AG08396 (cell line): ENCODE results near the gene SPTBN5.

ENCODE experiments used
- DNase-seq: peaks from one replicate; pipeline ENCODE4 v3.0.0; 2012; ENCODE audit warnings: low spot score, mixed read lengths

Gene SPTBN5

GRCh38 chr15:41903782-41904181, 9.9 kb upstream of the SPTBN5 start:
- DNase-seq = no peak

- DNase-seq = no peak
Observed at GRCh38 chr15:41901431-41901830, 7.6 kb upstream of the SPTBN5 start.

DNA sequence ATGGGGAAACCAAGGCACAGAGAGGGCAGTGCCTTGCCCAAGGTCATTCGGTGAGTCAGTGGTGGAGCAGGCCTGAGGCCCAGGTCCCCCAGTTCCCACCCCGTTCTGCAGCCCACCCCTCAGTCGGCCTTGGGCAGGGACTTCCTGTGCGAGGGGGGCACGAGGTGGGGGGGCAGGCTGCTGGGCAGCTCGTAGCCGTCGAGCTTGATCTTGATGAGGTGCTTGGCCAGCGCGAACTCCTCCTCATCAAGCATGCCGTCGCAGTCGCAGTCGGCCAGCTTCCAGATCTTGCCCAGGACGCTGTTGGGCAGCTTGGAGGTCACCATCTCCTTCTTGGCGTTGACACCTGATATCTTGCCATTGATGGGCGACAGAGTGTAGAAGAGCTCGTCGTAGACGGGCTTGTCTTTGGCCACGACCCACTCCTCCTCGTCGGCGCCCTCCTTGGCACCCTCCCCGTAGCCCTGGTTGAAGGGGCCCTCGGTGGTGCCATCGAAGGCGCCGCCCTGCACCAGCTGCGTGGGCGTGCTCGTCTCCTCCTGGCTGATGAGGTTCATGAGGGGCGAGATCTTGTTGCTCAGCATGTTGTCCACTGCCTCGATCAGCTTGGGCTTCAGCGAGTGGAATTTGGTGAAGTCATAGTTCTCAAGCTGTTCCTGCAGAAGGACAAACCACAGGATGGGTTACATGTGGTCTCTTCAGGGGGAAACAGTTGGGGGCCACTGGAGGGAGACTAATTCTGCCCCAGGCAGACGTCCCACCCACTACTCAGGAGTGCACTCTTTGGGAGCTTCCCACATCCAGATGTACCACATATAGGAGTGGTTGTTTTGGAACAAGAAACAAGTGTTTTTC, 6.9 kb upstream of the SPTBN5 start:
- DNase-seq = no peak

DNA sequence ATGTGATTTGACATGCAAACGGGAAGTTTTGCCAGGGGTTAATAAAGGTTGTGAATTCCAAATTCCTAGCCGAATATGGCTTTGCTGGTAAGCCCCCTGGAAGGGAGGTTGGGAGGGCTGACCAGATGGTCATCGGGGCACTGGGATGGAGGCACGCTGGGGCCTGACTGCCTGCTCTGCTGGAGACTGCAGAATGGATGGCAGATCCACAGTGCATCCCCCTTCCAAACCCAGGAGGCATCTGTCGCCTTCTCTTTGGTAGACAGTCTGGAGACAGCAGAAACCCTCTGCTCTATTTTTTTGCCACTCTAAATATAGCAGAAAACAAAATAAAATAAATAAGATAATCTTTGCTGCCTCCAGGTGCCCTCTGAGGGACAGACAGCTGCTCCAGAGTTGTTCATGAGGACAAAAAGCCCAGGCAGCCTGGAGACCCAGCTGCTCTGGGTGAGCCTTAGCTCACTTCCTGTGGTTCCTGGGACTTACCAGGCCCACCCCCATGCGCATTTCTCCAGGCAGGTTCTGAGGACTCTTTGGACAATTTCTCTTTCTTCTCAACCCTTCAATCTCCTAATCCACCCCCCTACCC, 6.1 kb upstream of the SPTBN5 start:
- DNase-seq = no peak

GRCh38 chr15:41897363-41897799, 3.5 kb upstream of the SPTBN5 start:
- no peak for DNase-seq

- no peak for DNase-seq
Observed at GRCh38 chr15:41896566-41896965, 2.7 kb upstream of the SPTBN5 start.

DNA sequence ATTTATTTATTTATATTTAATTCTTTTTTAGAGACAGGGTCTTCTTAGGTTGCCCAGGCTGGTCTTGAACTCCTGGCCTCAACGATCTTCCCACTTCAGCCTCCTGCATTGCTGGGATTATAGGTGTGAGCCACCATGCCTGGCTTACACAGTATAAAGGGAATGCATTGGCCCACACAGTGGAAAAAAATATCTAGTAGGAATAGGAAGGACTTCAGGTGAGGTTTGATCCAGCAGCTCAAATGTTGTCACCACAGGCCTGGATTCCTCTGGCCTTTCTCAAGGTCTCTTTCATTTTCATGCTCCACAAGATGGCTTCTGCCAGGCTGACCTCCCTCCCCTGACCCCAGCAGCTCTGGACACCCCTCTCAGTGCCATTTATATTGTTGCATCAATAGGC, 2.1 kb upstream of the SPTBN5 start:
- DNase-seq = no peak

- DNase-seq = no peak
Observed at GRCh38 chr15:41895491-41895890, 1.6 kb upstream of the SPTBN5 start.

DNA sequence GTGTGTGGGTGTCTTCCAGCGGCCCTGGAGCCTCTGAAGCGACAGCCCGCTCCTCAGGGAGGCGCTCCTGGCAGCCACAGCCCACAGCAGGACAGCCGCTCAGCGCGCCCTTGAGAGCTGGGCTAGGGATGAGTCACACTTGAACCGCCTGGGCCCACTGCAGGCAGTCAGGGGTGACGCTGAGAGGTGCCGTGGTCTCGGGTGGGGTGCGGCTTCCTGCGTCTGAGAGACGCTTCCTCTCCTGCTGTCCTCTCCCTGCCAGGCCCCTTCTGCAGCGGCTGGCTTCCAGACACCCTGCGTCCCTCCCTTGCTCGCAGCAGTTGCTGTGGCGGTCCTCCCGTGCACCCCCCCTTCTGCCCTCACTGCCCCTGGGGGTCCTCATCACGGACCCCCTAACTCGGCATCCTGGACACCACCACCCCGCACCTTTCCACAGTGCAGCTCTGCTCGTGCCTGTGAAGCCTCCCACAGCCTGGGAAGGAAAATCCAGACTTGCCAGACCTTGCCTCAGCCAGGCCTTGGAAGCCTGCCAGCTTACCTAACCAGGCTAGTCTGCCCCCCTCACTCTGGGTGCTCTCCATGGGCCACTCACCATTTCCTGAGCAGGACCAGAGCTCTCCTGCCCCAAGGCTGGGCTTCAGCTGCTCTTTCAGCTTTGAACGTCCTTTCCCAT, 1.1 kb upstream of the SPTBN5 start:
- DNase-seq = peak; percentile 88

DNA sequence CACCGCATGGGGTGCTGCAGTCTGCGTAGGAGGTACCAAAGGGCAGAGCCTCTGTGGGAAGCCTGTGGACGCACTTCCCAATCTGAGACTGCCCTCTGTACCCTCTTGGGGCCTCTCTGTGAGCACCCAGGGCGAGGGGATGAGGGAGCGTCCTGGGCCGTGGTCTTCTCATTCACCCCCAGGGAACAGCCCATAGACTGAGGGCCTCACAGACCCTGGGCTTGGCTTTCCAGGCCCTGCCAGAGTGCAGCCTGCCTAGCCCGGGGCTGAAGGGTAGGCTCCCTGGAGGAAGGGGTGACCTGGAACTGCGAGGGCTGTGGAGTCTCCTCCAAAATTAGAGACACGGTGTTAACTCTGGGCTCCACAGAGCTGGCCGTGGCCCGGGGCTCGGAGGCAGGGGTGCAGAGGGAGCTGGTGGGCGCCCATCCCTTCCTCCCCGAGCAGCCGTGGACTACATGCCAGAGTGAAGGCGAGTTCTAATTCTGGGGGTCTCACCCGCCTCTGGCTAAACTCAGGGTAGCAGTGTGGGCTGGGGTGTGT, 468 bp upstream of the SPTBN5 start:
- no peak for DNase-seq

DNA sequence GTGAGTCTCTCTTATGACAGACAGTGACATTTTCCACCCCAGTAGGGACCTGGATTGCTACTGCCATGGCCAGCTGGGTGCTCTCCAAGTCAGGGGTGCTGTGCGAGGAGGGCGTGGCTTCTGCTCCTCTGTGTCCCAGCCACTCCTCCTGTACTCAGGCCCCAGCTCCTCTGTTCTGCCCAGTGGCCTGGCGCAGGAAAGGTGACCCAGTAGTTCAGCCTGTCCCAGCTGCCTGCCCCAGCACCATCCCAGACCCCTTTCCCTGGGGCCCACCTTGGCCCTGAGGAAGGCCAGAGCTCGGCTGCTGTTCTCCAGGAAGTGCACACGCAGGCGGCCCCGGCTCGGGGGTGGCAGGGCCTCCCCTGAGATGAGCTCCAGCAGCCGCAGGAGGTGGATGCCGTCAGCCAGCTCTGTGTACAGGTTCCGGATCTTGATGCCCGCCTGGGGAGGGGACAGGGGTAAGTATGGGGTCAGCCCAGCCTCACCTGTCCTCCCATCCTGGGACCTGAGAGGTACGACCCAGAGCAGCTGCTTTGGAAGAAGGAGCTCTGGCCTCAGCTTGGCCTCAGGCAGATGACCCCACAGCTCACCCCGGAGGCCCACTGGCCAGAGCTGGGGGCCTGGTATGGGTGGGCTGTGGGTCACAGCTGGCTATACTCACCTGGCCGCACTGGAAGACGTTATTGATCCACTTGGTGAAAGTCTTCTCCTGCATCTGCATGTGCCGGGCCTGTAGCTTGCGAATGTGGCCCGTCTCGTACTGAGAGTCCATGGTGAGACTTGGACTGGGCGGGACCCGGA, 1.0 kb downstream of the SPTBN5 start:
- DNase-seq = no peak

DNA sequence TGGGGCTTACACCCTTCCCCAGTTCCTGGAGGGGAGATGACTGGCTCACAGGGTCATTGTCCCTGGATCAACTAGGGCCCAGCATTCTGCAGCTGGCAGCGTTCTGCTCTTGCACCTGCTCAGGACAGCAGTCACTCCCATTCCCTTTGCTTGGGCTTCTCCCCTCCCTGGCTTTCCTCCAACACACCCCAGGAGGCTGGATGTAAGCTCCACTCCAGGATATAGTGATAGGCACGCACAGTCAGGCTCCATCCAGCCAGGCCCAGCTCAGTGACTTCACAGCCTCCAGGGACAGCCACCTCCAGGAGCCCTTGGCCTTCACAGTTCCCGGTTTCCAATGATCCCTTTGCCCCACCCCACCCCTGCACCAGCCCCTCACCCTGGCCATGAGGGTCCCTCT, 1.9 kb downstream of the SPTBN5 start:
- DNase-seq = no peak

DNA sequence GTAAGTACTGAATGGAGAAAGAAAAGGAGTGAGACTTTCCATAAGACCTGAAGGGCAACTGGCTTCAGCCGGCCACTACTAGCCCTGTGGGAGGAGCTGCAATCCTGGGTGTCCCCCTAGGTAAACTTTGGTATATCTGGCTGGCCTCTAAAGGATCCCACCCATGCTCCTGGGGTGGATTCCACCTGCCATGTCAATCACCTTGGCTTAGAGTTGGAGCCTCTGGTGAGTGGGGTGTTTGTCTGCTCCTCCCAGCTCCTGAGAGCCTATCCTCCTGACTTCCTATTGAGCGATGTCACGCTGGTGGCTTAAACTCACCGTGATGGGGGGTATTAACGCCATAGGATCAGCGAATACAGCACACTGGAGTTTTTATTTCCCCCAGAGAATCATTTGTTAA, 2.6 kb downstream of the SPTBN5 start:
- no peak for DNase-seq

DNA sequence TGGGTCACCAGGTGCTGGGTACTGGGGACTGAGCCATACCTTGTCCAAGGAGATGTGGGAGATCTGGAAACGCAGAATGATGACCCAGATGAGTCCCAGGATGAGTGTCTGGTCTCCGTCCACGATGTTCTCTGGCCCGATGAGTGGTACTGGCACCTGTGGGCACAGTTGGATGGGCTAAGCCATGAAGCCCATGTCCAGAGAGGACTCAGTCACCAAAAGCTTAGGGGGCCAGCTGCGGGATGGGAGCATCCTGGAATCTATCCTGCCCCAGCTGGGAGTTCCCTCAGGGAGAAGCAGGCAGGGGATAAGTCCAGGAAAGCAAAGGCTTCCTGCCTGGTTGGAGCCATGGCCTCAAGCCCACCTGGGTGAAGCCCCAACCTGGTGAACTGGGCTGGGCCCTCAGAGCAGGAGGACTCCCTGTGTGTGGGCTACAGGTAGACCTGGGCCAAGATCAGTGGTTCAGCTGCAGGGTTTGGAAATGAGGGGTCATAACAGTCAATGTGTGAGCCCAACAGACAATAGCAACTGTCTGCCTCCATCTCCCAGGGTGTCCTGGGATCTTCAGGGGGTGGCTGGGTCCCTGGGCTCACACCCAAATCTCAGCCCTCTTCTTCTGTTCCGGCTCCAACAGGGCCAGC, 3.7 kb downstream of the SPTBN5 start:
- DNase-seq = no peak

DNA sequence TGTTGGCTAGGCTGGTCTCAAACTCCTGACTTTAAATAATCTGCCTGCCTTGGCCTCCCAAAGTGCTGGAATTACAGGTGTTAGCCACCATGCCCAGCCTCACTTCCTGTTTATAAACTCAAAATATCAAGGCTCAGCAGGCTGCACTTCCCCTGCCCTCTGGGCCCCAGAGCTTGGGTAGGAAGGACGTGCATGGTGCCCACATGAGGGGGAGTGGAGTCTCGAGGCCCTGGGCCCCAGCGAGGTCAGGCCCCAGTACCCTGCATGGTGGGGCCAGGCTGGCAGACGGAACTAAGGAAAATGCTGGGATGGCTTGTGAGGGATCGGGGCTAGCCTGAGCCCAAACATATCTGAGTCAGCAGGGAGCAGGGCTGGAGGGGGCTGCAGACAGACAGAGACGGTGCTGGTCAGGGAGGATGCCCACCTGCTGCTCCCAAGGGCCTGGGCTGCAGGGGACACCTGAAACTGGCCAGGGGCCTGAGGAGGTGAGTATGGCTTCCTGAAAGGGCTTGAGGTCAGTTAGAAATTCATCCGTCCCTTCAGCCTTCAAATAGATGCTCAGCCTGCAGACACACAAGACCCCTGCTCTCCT, 5.1 kb downstream of the SPTBN5 start:
- no peak for DNase-seq

DNA sequence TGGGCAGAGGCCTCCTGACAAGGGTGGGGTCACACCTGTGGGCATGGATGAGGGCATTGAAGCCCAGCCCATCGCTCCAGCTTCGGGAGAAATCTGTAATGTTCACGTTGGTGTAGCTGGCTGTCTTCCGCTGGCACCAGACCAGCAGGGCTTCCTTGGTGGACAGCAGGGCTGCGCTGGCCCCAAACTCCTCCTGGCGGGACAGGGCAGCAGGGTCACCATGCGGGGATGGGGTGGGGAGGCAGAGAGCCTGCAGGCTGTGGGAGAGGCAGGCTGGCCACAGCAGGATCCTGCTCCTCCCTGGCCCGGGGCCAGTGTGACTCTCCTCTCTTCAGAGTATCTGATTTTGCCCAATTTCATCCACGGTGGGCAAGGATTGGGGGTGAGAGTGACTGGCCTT, 6.0 kb downstream of the SPTBN5 start:
- DNase-seq = no peak

DNA sequence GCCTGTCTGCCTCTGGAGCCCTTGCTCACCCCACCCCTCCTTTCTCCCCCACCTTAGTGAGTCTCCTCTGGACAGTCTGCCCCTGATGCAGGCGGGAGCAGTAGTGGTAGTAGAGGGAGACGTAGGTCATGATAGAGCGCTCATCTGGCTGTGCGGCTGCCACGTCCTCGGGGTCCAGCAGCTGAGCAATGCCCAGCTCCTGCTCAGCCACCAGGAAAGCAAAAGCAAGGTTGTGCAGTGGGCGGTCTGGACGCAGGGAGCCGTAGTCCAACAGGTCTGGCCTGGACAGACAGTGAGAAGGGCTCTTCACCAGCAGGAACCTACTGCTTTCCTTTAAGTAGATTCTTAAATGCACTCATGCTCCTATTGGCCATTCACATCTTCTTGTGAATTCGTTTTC, 6.7 kb downstream of the SPTBN5 start:
- DNase-seq = no peak

DNA sequence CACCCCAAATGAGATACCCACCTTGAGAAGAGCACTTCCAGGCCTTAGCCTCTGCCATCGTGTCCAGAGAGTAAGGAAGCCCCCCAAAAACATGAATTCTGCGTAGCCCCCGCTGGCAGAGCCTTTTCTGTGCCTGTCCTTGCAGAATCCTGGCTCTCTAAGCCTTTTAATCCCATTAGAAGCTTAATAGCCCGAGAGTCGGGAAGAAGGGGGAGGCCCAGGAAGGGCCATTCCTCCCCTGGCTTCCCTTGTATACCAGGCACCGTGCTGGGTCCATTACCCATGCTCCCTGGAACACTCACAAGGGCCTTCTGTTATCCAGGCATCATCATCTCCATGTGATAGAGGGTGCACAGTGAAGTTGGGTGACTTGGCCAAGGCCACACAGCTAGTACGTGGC, 7.1 kb downstream of the SPTBN5 start:
- DNase-seq = no peak

DNA sequence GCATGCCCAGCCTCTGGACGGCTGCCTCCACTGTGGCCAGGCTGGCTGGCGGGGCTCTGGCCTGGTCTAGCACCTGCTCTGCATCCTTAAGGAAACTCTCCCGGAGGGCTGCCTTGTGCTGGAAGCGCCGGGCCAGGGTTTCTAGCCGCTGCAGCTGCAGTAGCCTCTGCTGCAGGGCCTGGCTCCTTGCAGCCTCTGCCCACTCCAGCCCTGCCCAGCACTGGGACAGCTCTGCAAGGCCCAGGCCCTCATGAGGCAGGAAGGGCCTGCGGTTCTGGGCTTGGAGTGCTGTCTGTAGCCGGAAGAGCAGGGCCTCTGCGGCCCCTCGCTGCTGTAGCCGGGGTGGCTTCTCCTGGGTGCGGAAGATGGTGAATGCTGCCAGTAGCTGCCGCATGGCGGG, 8.0 kb downstream of the SPTBN5 start:
- DNase-seq = no peak

GRCh38 chr15:41885321-41885720, 8.5 kb downstream of the SPTBN5 start:
- no peak for DNase-seq

- DNase-seq = no peak
Observed at GRCh38 chr15:41884458-41884857, 9.4 kb downstream of the SPTBN5 start.
